Neuronal stem cell (in vitro differentiated cells): ENCODE measurements around the gene OPN4.

Source experiments
- DNase-seq: peaks from one replicate; pipeline ENCODE4 v3.0.0-alpha.2; 2013; ENCODE audit warnings: low spot score
- H2AFZ ChIP-seq: one replicate; pipeline ENCODE4 v1.6.1; 2013; ENCODE audit warnings: mild to moderate bottlenecking, low read length, inconsistent platforms
- H2AK5ac ChIP-seq: 2 replicates; pipeline ENCODE4 v1.6.1; 2013; ENCODE audit warnings: low read depth, mild to moderate bottlenecking, inconsistent platforms, low read length, moderate library complexity, mixed read lengths
- H2BK120ac ChIP-seq: 2 replicates; pipeline ENCODE4 v1.6.1; 2013; ENCODE audit warnings: low read depth, mild to moderate bottlenecking, inconsistent platforms, low read length, moderate library complexity, mixed read lengths
- H2BK12ac ChIP-seq: one replicate; pipeline ENCODE4 v1.6.1; 2013; ENCODE audit warnings: low read length, inconsistent platforms
- H2BK15ac ChIP-seq: 2 replicates; pipeline ENCODE4 v1.6.1; 2013; ENCODE audit warnings: mild to moderate bottlenecking, low read length, inconsistent platforms, mixed read lengths
- H2BK5ac ChIP-seq: one replicate; pipeline ENCODE4 v1.6.1; 2013; ENCODE audit warnings: inconsistent platforms, mild to moderate bottlenecking, low read length, moderate library complexity
- H3K14ac ChIP-seq: one replicate; pipeline ENCODE4 v1.6.1; 2013; ENCODE audit warnings: low read length, inconsistent platforms
- H3K18ac ChIP-seq: 2 replicates; pipeline ENCODE4 v1.6.1; 2013; ENCODE audit warnings: low read length, inconsistent platforms
- H3K23ac ChIP-seq: 2 replicates; pipeline ENCODE4 v1.6.1; 2013; ENCODE audit warnings: low read depth, mild to moderate bottlenecking, mixed read lengths, low read length, inconsistent platforms; ENCODE audit not compliant: poor library complexity
- H3K27ac ChIP-seq: replicated peaks from 3 replicates; pipeline ENCODE4 v1.5.1; 2013; ENCODE audit warnings: low read length, inconsistent platforms
- H3K27me3 ChIP-seq, 3 experiments: 2 replicates each; pipeline ENCODE4 v1.6.1; 2013; ENCODE audit warnings: low read length in 3 of 3, mild to moderate bottlenecking in 2 of 3, inconsistent platforms in 1 of 3, low read depth in 1 of 3, mixed read lengths in 1 of 3, moderate library complexity in 1 of 3; ENCODE audit not compliant: control insufficient read depth in 3 of 3, insufficient read depth in 3 of 3
- H3K36me3 ChIP-seq, 2 donors: replicated peaks in 1 of 2; 2 replicates each; pipeline ENCODE4 v1.6.1; 2013; ENCODE audit warnings: low read length in 2 of 2; ENCODE audit not compliant: control insufficient read depth in 2 of 2, insufficient read depth in 2 of 2
- H3K4ac ChIP-seq: 2 replicates; pipeline ENCODE4 v1.6.1; 2013; ENCODE audit warnings: inconsistent platforms, mild to moderate bottlenecking, low read length, moderate library complexity
- H3K4me1 ChIP-seq, 2 donors: 1 replicate in 1 of 2; 2 replicates in 1 of 2; pipeline ENCODE4 v1.6.1; 2013; ENCODE audit warnings: low read length in 2 of 2, low read depth in 1 of 2; ENCODE audit not compliant: control insufficient read depth in 2 of 2, insufficient read depth in 1 of 2
- H3K4me2 ChIP-seq: one replicate; pipeline ENCODE4 v1.6.1; 2013; ENCODE audit warnings: mild to moderate bottlenecking, low read length, inconsistent platforms; ENCODE audit not compliant: insufficient read depth, poor library complexity, severe bottlenecking
- H3K4me3 ChIP-seq, 2 donors: 2 replicates each; pipeline ENCODE4 v1.5.1; 2013; ENCODE audit warnings: low read length in 2 of 2, mild to moderate bottlenecking in 2 of 2, inconsistent platforms in 1 of 2, moderate library complexity in 1 of 2
- H3K79me1 ChIP-seq: one replicate; pipeline ENCODE4 v1.6.1; 2013; ENCODE audit warnings: low read depth, mild to moderate bottlenecking, inconsistent platforms, low read length, moderate library complexity
- H3K9ac ChIP-seq: one replicate; pipeline ENCODE4 v1.6.1; 2013; ENCODE audit warnings: mild to moderate bottlenecking, low read depth, low read length, inconsistent platforms; ENCODE audit not compliant: poor library complexity
- H3K9me3 ChIP-seq, 2 donors: replicated peaks in 1 of 2; 2 replicates each; pipeline versions ENCODE3 to v1.6.1; 2013; ENCODE audit warnings: low read length in 2 of 2, mild to moderate bottlenecking in 2 of 2, inconsistent platforms in 1 of 2, low read depth in 1 of 2, mixed read lengths in 1 of 2, moderate library complexity in 1 of 2; ENCODE audit not compliant: control insufficient read depth in 2 of 2, insufficient read depth in 1 of 2
- H4K8ac ChIP-seq: one replicate; pipeline ENCODE4 v1.6.1; 2013; ENCODE audit warnings: low read depth, mild to moderate bottlenecking, inconsistent platforms, low read length, moderate library complexity
- H4K91ac ChIP-seq: one replicate; pipeline ENCODE4 v1.6.1; 2013; ENCODE audit warnings: low read length, low read depth, mild to moderate bottlenecking, inconsistent platforms; ENCODE audit not compliant: poor library complexity
- WGBS, 2 donors: extraction: QIAGEN DNeasy Blood & Tissue Kit; methylation state at CpG; one replicate each; pipeline ENCODE4 v1.1.7; 2013; ENCODE audit warnings: missing lambda C conversion rate in 2 of 2, mixed read lengths in 1 of 2; ENCODE audit not compliant: insufficient read length in 2 of 2, insufficient replicate concordance in 1 of 2; ENCODE audit errors: extremely low coverage in 2 of 2; 5-methylcytosine and 5-hydroxymethylcytosine counted together

Gene OPN4

DNA sequence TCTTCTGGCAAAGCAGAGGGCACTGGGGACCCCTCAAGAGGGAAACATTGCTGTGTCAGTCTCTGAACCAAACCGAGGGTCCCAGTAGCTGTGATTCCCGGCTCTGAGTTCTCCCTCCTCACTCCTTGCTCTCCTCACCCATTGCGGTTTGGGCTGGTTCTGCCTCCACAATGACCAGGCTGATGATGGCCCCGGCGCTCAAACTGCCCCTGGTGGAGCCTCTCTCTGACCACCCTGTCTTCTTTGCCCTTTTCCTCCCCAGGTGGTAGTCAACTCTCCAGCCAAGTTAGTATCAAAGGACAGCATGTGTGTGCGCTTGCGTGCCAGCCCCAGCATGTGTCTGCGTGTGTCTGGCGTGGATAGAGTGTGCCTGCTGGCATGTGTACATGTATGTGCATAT lies 31.1 kb downstream of the OPN4 start:
- no peaks in the 10 kb centered on the region for H3K9me3 ChIP-seq
- peaks cover 0 to 26% (median 0%) of the 10 kb centered on the region in 3 experiments for H3K27me3 ChIP-seq
- WGBS, 2 donors: no CpG with 5 or more reads among the region's 9 CpGs
- peak overlapping the region; percentile 90 for H2AFZ ChIP-seq
- H4K8ac ChIP-seq: no peak overlapping the region
- H3K18ac ChIP-seq: no peak overlapping the region
- H3K4me2 ChIP-seq: no peak overlapping the region
- no peak overlapping the region for H3K14ac ChIP-seq
- no peaks in the 10 kb centered on the region for H3K36me3 ChIP-seq
- no peak for DNase-seq
- H2BK120ac ChIP-seq: peak overlapping the region; percentile 37
- H2BK12ac ChIP-seq: no peak overlapping the region
- peaks cover 2% of the 10 kb centered on the region for H3K79me1 ChIP-seq
- H3K9ac ChIP-seq: no peak overlapping the region
- H3K4me1 ChIP-seq: peaks cover 12 to 18% of the 10 kb centered on the region in 2 donors
- H3K23ac ChIP-seq: peak overlapping the region; percentile 44
- no peak overlapping the region for H3K27ac ChIP-seq
- H4K91ac ChIP-seq: no peak overlapping the region
- peak overlapping the region; percentile 67 for H2BK5ac ChIP-seq
- H2AK5ac ChIP-seq: peak overlapping the region; percentile 27
- no peak overlapping the region for H3K4me3 ChIP-seq
- H3K4ac ChIP-seq: no peak overlapping the region
- peak overlapping the region; percentile 37 for H2BK15ac ChIP-seq

DNA sequence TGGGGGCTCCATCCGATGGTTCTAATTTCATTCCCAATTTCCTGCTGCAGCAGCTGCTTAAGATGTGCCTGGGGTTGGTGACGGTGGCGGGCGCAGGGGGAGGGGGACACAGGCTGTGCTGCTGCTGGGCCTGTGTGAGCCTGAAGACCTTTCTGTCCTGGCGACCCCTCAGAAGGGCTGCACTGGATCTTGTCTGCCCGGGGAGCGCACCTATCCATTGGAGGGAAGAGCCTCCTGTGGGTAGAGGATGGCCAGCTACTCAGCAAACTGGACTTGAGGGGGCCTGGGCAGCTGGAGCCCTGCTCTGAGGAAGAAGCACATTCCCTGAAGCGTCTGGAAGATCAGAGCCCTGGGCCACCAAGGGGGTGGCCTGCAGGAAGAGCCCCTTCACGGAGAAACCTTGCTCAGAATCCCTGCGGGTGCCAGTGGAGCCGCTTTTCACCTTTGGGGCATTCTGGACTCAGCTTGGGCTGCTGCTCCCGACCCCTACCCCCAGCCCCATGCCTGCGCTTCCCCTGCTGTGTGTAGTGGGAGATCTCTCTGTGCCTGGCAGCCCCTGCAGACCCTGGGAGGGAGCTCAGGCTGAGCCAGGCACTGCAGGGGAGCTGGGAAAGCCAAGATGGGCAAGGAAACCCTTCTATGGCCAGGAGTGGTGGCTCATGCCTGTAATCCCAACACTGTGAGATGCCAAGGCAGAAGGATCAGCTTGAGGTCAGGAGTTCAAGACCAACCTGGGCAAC lies 31.7 kb downstream of the OPN4 start:
- H3K4me3 ChIP-seq: no peak overlapping the region
- H4K8ac ChIP-seq: no peak overlapping the region
- H2AFZ ChIP-seq: peak overlapping the region; percentile 90
- H2BK120ac ChIP-seq: no peak overlapping the region
- no peak overlapping the region for H2BK12ac ChIP-seq
- H3K4ac ChIP-seq: no peak overlapping the region
- H3K36me3 ChIP-seq: no peaks in the 10 kb centered on the region
- H2BK5ac ChIP-seq: peak overlapping the region; percentile 67
- no peaks in the 10 kb centered on the region for H3K9me3 ChIP-seq
- no peak overlapping the region for H3K23ac ChIP-seq
- peak overlapping the region; percentile 37 for H2BK15ac ChIP-seq
- H4K91ac ChIP-seq: no peak overlapping the region
- WGBS, 2 donors: no CpG with 5 or more reads among the region's 13 CpGs
- peaks cover 0 to 22% (median 0%) of the 10 kb centered on the region in 3 experiments for H3K27me3 ChIP-seq
- H3K4me2 ChIP-seq: no peak overlapping the region
- H3K4me1 ChIP-seq: peaks cover 12 to 18% of the 10 kb centered on the region in 2 donors
- DNase-seq: no peak
- no peak overlapping the region for H3K14ac ChIP-seq
- peaks cover 2% of the 10 kb centered on the region for H3K79me1 ChIP-seq
- H3K9ac ChIP-seq: no peak overlapping the region
- H3K27ac ChIP-seq: no peak overlapping the region
- H3K18ac ChIP-seq: no peak overlapping the region
- H2AK5ac ChIP-seq: peak overlapping the region; percentile 27

DNA sequence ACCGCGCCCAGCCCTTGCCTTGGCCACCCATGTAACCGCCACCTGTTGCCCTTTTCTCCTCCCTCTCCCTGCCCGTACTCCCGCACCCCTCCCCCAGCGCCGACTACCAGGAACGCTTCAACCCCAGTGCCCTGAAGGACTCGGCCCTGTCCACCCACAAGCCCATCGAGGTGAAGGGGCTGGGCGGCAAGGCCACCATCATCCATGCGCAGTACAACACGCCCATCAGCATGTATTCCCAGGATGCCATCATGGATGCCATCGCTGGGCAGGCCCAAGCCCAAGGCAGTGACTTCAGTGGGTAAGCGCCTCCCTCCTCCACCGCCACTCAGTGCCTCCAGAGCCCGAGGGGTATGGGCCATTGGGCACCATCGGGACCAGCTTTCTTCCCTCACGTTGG lies 32.6 kb downstream of the OPN4 start:
- H2BK5ac ChIP-seq: no peak overlapping the region
- H3K9me3 ChIP-seq: no peaks in the 10 kb centered on the region
- peak overlapping the region; percentile 99 for H4K8ac ChIP-seq
- H3K27ac ChIP-seq: no peak overlapping the region
- H2AK5ac ChIP-seq: peak overlapping the region; percentile 77
- DNase-seq: no peak
- no peaks in the 10 kb centered on the region for H3K36me3 ChIP-seq
- no peak overlapping the region for H4K91ac ChIP-seq
- peak overlapping the region; percentile 11 for H3K18ac ChIP-seq
- peak overlapping the region; percentile 65 for H3K14ac ChIP-seq
- no peak overlapping the region for H2BK120ac ChIP-seq
- whole genome bisulfite sequencing, 2 donors: no CpG with 5 or more reads among the region's 19 CpGs
- H3K79me1 ChIP-seq: peaks cover 2% of the 10 kb centered on the region
- no peak overlapping the region for H2BK12ac ChIP-seq
- peaks cover 0 to 23% (median 0%) of the 10 kb centered on the region in 3 experiments for H3K27me3 ChIP-seq
- H3K23ac ChIP-seq: peak overlapping the region; percentile 80
- no peak overlapping the region for H2AFZ ChIP-seq
- no peak overlapping the region for H3K9ac ChIP-seq
- H2BK15ac ChIP-seq: peak overlapping the region; percentile 14
- H3K4me1 ChIP-seq: peaks cover 12 to 18% of the 10 kb centered on the region in 2 donors
- H3K4me2 ChIP-seq: no peak overlapping the region
- no peak overlapping the region for H3K4ac ChIP-seq
- H3K4me3 ChIP-seq: no peak overlapping the region

DNA sequence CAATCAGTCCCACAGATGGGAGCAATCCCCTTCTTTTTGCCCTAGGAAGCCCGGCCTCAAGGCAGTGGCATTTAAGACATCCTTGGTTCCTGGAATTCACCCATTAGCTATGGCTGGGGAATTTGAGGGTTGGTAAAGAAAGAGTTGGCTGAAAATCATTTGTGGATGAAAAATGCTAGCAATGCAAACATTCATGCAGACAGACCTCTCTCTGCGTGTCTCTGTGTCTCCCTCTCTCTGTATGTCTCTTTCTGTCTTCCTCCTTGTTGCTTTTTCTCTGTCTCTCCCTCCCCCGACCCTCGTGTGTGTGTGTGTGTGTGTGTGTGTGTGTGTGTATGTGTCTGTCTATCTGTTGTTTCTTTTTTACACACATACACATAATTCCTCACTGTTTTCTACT lies 33.4 kb downstream of the OPN4 start:
- H2AFZ ChIP-seq: no peak overlapping the region
- no peak overlapping the region for H2BK12ac ChIP-seq
- no peak overlapping the region for H3K14ac ChIP-seq
- H3K18ac ChIP-seq: no peak overlapping the region
- no peak overlapping the region for H3K23ac ChIP-seq
- no peak overlapping the region for H2BK5ac ChIP-seq
- no peaks in the 10 kb centered on the region for H3K36me3 ChIP-seq
- no peak overlapping the region for H2BK120ac ChIP-seq
- peaks cover 0 to 20% (median 0%) of the 10 kb centered on the region in 3 experiments for H3K27me3 ChIP-seq
- no peak overlapping the region for H3K4me3 ChIP-seq
- peaks cover 12 to 18% of the 10 kb centered on the region in 2 donors for H3K4me1 ChIP-seq
- H3K9ac ChIP-seq: no peak overlapping the region
- no peak overlapping the region for H3K4ac ChIP-seq
- H4K91ac ChIP-seq: no peak overlapping the region
- H2BK15ac ChIP-seq: no peak overlapping the region
- H3K9me3 ChIP-seq: no peaks in the 10 kb centered on the region
- DNase-seq: no peak
- no peak overlapping the region for H4K8ac ChIP-seq
- H3K79me1 ChIP-seq: peaks cover 2% of the 10 kb centered on the region
- no CpG with 5 or more reads among the region's 4 CpGs for WGBS, 2 donors
- no peak overlapping the region for H2AK5ac ChIP-seq
- no peak overlapping the region for H3K4me2 ChIP-seq
- no peak overlapping the region for H3K27ac ChIP-seq
